Mammary microvascular endothelial cell (primary cell): ENCODE results near the gene GLA. TPM values are rescaled to one million over a fixed set of nuclear protein-coding genes. Genes with fewer than 3 reads are reported as not detected.

Experiments used
- total RNA-seq: library from RNA; depleted of rRNA; stranded (reverse); fragments of >200 nt; gene quantifications from 2 replicates; pipeline ENCODE4 v1.2.3, GENCODE V29; 2015

GLA gene
- total RNA-seq = 40.5 and 45.6 TPM in 2 replicates

DNA sequence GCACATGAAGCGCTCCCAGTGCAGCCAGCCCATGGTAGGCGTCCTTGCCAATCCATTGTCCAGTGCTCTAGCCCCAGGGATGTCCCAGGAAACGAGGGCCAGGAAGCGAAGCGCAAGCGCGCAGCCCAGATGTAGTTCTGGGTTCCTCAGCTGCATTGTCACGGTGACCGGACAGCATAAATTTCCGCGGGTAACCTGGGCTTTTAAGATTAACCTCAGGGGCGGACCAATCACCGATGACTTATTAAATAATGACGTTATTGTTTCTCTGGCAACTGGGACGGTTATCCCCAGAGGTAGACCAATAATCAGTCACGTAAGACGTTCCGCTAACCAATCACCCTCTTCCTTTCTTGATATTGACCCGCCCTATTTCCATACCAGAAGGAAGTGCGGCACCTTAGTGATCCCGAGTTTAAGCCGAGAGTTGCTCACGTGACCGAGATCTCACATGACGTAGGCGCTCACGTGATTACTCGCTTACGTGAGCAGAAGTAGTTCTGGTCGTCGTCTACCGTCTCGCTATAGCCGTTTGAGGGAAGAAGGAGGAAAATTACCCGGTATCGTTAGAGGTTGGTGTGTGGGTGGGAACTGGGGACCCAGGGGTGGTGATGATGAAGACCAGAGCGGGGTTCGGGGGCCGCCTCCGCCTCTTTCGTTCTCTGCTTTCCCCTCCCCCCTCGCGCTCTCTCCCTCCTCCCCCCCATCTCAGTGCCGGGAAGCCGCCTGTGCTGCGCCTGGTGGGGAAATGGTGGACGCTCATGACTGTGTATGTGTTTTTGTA, at the start of gene GLA, which contains the start of gene HNRNPH2:
Gene GLA (minus strand): TSS at position 178 of the 784 bp plus-strand sequence. CDS start 22 bp downstream, at position 156.
Gene HNRNPH2 (plus strand): TSS at position 475 of the 784 bp plus-strand sequence. CDS start 3,767 bp downstream, outside the sequence.

DNA sequence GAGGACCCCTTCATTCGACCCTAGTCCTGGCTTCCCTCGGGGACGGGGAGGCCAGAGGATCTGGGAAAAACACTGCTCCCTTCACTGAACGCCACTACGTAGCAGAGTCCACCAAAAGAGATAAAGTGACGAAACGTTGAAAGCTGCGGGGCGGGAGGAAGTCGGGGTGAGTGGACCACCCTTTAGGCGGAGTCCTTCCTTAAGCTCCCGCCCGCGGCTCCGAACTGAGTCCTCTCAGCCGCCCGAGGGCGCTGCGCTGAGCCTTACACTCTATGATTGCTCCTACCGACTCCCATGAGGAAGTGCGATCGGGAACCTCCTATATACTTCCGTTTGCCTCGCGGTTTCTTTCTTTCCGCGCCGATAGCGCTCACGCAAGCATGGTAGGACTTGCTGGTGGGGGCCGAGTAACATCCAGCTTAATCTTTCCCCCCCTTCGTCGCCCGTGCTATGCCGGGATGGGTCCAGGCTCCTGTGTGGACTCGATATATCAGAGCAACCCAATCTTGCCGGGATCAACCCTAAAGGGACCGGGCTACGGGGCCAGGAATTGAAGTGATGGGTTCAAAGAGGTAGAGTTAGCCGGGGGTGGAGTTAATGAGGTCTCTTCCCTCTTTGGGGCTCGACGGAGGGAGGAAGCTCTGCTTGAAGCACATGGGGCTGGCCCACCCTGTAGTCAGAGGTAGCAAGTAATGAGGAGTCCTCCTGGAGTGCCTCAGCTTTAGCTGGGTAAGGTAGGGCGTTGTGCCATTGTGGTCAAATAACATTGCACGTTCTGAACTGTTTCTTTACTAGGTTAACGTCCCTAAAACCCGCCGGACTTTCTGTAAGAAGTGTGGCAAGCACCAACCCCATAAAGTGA, 16.8 kb downstream of the GLA start, which contains the start of gene RPL36A:
Gene RPL36A (plus strand): TSS at position 348 of the 862 bp plus-strand sequence. CDS start 33 bp downstream, at position 381.

DNA sequence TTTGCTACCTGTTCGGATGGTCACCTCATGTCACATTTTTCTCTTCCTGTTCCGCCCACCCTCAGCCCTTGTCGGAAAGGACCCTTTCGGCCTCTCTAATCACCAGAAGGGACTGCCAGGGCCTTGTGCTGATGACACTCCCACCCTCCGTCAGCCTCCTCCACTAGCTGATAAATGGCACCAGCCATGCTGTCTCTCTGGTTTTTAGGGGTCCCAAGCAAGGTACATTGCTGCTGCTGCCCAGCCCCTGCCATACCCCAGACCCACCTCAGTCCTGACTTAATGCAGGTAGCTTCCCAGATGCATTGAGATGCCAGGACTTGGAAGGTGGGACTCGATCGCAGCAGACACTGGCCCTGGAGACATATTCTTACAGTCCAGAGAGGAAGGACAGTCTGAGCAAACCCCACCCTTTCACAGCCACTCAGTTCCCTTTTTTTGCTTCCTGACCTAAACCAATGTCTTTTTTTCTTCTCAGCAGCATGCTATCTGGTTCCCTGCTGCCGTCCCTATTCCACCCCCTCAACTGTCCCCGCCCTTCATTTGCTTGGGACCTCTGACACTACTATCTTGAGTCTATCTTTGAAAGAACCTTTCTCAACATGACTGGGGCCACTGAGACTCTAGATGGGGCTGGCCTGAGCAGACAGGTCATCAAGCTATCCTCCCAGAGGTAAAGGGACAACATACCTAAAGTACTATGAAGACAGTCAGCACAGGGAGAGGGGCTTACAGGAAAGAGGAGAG, 21.8 kb downstream of the GLA start, which contains the start of gene BTK:
Gene BTK (minus strand): TSS at position 397 of the 747 bp plus-strand sequence. CDS start 10,907 bp downstream, outside the sequence.

DNA sequence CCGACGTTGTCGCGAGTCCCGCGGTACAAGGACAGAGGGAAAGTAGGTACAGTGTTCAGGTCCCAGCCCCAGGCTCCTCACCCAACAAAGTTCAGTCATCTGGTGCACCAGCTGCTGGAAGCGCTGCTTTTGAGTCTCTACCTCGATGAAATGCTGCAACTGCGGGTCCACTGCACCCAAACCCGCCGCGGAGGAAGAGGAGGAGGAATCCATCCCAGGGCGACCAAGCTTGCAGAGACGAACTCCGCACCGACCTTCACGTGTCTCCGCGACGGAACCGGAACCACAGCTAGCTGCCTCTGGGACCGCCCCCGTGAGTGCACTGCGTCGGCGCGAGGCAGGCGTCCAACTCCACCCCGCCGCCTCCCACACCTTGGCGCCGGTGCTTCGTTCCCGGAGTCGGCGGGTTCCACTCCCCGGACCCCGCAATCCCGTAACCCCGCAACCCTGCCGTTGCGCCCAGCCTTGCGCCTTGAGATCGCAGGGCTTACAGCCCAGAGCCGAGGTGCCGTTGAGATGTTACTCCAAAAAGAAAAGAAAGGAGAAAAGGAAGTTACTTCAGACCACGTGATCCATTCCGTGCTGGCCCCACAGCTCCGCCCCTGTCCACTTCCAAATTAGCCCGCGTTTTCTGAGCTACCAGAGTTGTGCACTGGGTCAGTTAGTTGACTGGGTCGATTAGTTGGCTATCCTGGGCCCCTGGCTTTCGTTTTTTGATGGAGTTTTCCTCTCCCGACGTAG, 59.1 kb downstream of the GLA start, which contains the start of gene TIMM8A:
Gene TIMM8A (minus strand): TSS at position 291 of the 741 bp plus-strand sequence. CDS start 78 bp downstream, at position 213.

Other genes starting within 250 kb of the GLA start
- gene DRP2, start 188.1 kb downstream of the GLA start, total RNA-seq = 0.15 and 0.47 TPM in 2 replicates
- gene TAF7L, start 116.6 kb downstream of the GLA start, total RNA-seq = 1.00 and 1.1 TPM in 2 replicates
- 7.2 and 10.3 TPM in 2 replicates for gene TIMM8A, start 59.2 kb downstream of the GLA start, total RNA-seq
- not detected in 2 replicates for gene BTK, start 21.7 kb downstream of the GLA start, total RNA-seq
- gene RPL36A, start 16.9 kb downstream of the GLA start, total RNA-seq = 1,983 and 2,269 TPM in 2 replicates
- 48.9 and 56.4 TPM in 2 replicates for gene HNRNPH2, start 297 bp upstream of the GLA start, total RNA-seq
- gene ARMCX4, start 77.5 kb upstream of the GLA start, total RNA-seq = 3.4 and 4.5 TPM in 2 replicates
- gene ARMCX1, start 142.6 kb upstream of the GLA start, total RNA-seq = 21.7 and 23.5 TPM in 2 replicates
- 39.2 and 46.3 TPM in 2 replicates for gene ARMCX6, start 210.1 kb upstream of the GLA start, total RNA-seq
- gene ARMCX3, start 215.2 kb upstream of the GLA start, total RNA-seq = 38.7 and 42.1 TPM in 2 replicates